ENCODE results near the gene ZFR2. TPM values are rescaled to one million over a fixed set of nuclear protein-coding genes. Genes with fewer than 3 reads are reported as not detected.

The ZFR2 gene
- total RNA-seq (2013; cell fraction: nucleolus; rRNA removed), result not detected in 2 replicates
- total RNA-seq (2014; rRNA removed) (not detected in 2 replicates), total RNA-seq (2014; rRNA removed; fragmentation: Illumina TruSeq; extraction: Trizol) (not detected in 2 replicates), total RNA-seq (2021) (0.18 TPM in 1 of 2 replicates, not detected in the other), polyA plus RNA-seq (2011; rRNA removed) (not detected in 2 replicates), polyA plus RNA-seq (2014; fragmentation: Illumina TruSeq; extraction: Trizol) (not detected in 2 replicates), polyA plus RNA-seq (2014; fragmentation: Nextera tagmentation; extraction: Ambion mirVana) (not detected), polyA plus RNA-seq (2014; rRNA removed) (not detected in 2 replicates), polyA plus RNA-seq (2016; fragmentation: Nextera tagmentation; extraction: Ambion mirVana) (not detected), polyA minus RNA-seq (2011; rRNA and poly(A)+ RNA removed) (not detected in 2 replicates), Bru-seq, nascent RNA (percentile 6 among the genes with signal in this experiment), BruChase-seq, experiment 1, labeled RNA remaining after a 6-hour chase (percentile 6 among the genes with signal in this experiment), BruChase-seq, experiment 2, labeled RNA remaining after a 2-hour chase (percentile 5 among the genes with signal in this experiment)
- polyA plus RNA-seq (2011; ENCODE audit: low read depth), result not detected
- polyA plus RNA-seq (2011; cell fraction: cytosol; rRNA removed), result 0.03 TPM in 1 of 2 replicates, not detected in the other
- polyA plus RNA-seq (2011; cell fraction: nucleus; rRNA removed), result not detected in 2 replicates
- 0.17 and 0.24 TPM in 2 replicates for polyA plus RNA-seq (2012)
- not detected in 2 replicates for polyA minus RNA-seq (2011; cell fraction: cytosol; rRNA and poly(A)+ RNA removed)
- polyA minus RNA-seq (2011; cell fraction: nucleus; rRNA and poly(A)+ RNA removed), result not detected in 2 replicates
- long read RNA-seq, experiment 1, result 0 reads
- long read RNA-seq, experiment 2, result 0 reads

- H3K79me2 ChIP-seq (ENCODE audit: control insufficient read depth, insufficient read depth, low read length), result no peaks in the 10 kb centered on the region
- 54% methylated on average over 17 of the region's 62 CpGs for WGBS (ENCODE audit: insufficient coverage, insufficient replicate concordance, low lambda C conversion rate, missing lambda C conversion rate)
- no peak within 1 kb of the TSS for H3K4me3 ChIP-seq
- intact Hi-C loops (cut with micrococcal nuclease; ENCODE audit: unreplicated experiment) (no loop called here), in situ Hi-C loops (cut with MboI) (no loop called here)
- TF ChIP-seq HDGF (IDR thresholded peaks at IDR 0.05) (no peak), MYC (IDR thresholded peaks at IDR 0.05; ENCODE audit: insufficient read depth, insufficient read length, insufficient replicate concordance, low read length, severe bottlenecking) (no peak), CHD2 (IDR thresholded peaks at IDR 0.05; ENCODE audit: borderline replicate concordance, low read depth, low read length) (no peak), ETV6 (conservative IDR thresholded peaks at IDR 0.05 in 1 of 2, IDR thresholded peaks at IDR 0.05 in 1 of 2; ENCODE audit: borderline replicate concordance in 1 of 2, low read depth in 1 of 2) (no peak), CHD1 (IDR thresholded peaks at IDR 0.05; ENCODE audit: low read depth, low read length) (no peak), GATAD2B (conservative IDR thresholded peaks at IDR 0.05; ENCODE audit: low read depth) (no peak), ZNF24 (IDR thresholded peaks at IDR 0.05) (no peak), IKZF2 (IDR thresholded peaks at IDR 0.05) (no peak), CREB1 (IDR thresholded peaks at IDR 0.05; ENCODE audit: low read depth) (no peak), BRCA1 (IDR thresholded peaks at IDR 0.05; ENCODE audit: low read depth, low read length) (no peak), PKNOX1 (IDR thresholded peaks at IDR 0.05) (no peak), NR2C1 (IDR thresholded peaks at IDR 0.05) (no peak), JUNB (IDR thresholded peaks at IDR 0.05) (no peak), BCL3 (IDR thresholded peaks at IDR 0.05; ENCODE audit: borderline replicate concordance, insufficient read depth, low read depth, low read length, poor library complexity, severe bottlenecking) (no peak), CBX3 (IDR thresholded peaks at IDR 0.05; ENCODE audit: borderline replicate concordance, low read depth) (no peak)
- ChIA-PET POLR2A (no interaction called here), SMC1A (ENCODE audit: uncharacterized antibody, unreplicated experiment) (no interaction called here), CTCF (no interaction called here), RAD21 (ENCODE audit: unreplicated experiment) (no interaction called here)
- H3K27ac ChIP-seq (ENCODE audit: control insufficient read depth, insufficient read depth), result no peak within 1 kb of the TSS
- no peak for FAIRE-seq
- no peaks in the 10 kb centered on the region for H3K4me1 ChIP-seq (ENCODE audit: control insufficient read depth, insufficient read depth, low read length)
- no peak within 1 kb of the TSS for H2AFZ ChIP-seq (ENCODE audit: control insufficient read depth, low read depth, low read length)
- no peaks in the 10 kb centered on the region for H3K36me3 ChIP-seq (ENCODE audit: control insufficient read depth in 2 of 2, insufficient read depth in 2 of 2, low read length in 1 of 2)
- ATAC-seq, result no peak
- no peaks in the 10 kb centered on the region; the same call in 2 of the 3 replicates for H3K9me3 ChIP-seq (replicated peaks; ENCODE audit: control insufficient read depth, insufficient read depth, low read length)
- no peak for DNase-seq (ENCODE audit: low read depth, low spot score)
- no TSS peak for BruUV-seq (replicated peaks)
- H3K27me3 ChIP-seq (replicated peaks in 1 of 2; ENCODE audit: control insufficient read depth in 2 of 2, insufficient read depth in 2 of 2, low read length in 1 of 2), result peaks cover 0 to 2% of the 10 kb centered on the region in 2 experiments; a peak in 1 of 4 replicates
- H4K20me1 ChIP-seq (ENCODE audit: control insufficient read depth, insufficient read depth), result no peaks in the 10 kb centered on the region
- no peak within 1 kb of the TSS for H3K4me2 ChIP-seq (ENCODE audit: control insufficient read depth, insufficient read depth)
- H3K9ac ChIP-seq (ENCODE audit: control insufficient read depth, insufficient read depth, low read length), result no peak within 1 kb of the TSS
Measured at GRCh38 chr19:3868770-3869456, at the start of gene ZFR2. ZFR2 (minus strand) TSS chr19:3869038; CDS start chr19:3869017, 21 bp downstream.
